ENCODE results near the gene CNOT2. TPM values are rescaled to one million over a fixed set of nuclear protein-coding genes. Genes with fewer than 3 reads are reported as not detected.

Gene CNOT2
- total RNA-seq, 3 donors from 2014 or later (not counting 1 experiment from before 2014, with no cell fraction given) = 160 to 178 (median 173) TPM

DNA sequence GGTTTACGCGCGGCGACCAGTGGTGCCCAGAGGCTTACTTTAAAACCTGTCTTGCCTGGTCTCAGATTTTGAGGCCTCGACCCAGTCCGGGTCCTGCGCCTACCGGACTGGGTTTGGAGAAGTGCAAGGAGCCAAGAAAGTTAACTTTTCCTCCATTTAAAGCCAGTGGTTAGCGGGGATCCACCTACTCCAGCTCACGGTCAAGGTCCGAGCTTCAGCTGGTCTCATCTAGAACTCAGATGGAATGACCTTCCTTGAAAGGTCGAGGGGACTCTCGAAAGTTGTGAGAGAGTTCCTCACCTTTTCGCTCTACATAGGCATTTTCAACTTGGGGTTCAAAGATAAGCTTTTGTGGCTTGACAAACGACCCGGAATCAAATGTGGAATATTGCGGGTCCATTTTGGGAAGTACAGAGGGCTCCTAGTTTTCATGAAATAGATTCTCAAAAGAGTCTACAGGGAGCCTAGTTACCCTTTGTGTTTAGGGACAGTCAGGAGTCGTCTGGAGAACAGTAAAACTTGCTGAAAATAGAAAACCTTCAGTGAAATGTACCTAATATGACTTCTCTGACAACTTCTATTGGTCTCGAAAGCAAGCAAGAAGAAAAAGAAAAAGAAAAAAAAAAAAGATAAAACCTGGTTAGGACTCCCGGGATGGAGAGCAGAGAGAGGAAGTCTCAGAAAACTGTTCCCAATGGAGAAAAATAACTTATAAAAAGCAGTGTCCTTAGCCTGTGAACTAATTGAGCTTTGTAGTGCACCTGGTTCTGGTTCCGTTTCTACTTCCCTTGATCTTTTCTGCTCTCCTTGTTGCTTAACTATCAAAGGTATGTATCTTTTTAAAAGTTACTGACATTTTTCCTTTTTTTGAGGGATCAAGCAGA lies 124.3 kb downstream of the CNOT2 start:
- 14% methylated on average over 21 of the region's 21 CpGs for WGBS (ENCODE audit: insufficient coverage)
- Mint-ChIP-seq H3K4me3 (peak overlapping the region; percentile 90), H3K36me3 (no peaks in the 10 kb centered on the region), H3K4me1 (peaks cover 10 to 20% of the 10 kb centered on the region in 2 donors), H3K9me3 (no peaks in the 10 kb centered on the region), H3K27me3 (ENCODE audit: low read depth in 2 of 2) (peaks cover 22 to 34% of the 10 kb centered on the region in 2 donors), H3K27ac (peak overlapping the region in 1 of 2 donors; percentile 84)
- intact Hi-C loops (cut with micrococcal nuclease) = loop anchor here (5.0 kb wide), 1 partner anchor 315 kb away; no protein-coding TSS in a partner anchor
- TF ChIP-seq, protein P1, sequence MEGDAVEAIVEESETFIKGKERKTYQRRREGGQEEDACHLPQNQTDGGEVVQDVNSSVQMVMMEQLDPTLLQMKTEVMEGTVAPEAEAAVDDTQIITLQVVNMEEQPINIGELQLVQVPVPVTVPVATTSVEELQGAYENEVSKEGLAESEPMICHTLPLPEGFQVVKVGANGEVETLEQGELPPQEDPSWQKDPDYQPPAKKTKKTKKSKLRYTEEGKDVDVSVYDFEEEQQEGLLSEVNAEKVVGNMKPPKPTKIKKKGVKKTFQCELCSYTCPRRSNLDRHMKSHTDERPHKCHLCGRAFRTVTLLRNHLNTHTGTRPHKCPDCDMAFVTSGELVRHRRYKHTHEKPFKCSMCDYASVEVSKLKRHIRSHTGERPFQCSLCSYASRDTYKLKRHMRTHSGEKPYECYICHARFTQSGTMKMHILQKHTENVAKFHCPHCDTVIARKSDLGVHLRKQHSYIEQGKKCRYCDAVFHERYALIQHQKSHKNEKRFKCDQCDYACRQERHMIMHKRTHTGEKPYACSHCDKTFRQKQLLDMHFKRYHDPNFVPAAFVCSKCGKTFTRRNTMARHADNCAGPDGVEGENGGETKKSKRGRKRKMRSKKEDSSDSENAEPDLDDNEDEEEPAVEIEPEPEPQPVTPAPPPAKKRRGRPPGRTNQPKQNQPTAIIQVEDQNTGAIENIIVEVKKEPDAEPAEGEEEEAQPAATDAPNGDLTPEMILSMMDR (IDR thresholded peaks at IDR 0.05) = no peak
- H3K27ac ChIP-seq (ENCODE audit: low read length) = no peak overlapping the region
- ATAC-seq (no peak), DNase-seq (no peak)
- H3K9me3 ChIP-seq (ENCODE audit: control insufficient read depth, insufficient read depth, low read length) = no peaks in the 10 kb centered on the region
- H3K4me1 ChIP-seq (ENCODE audit: control insufficient read depth, insufficient read depth, low read length) = peaks cover 14% of the 10 kb centered on the region
- no peaks in the 10 kb centered on the region for H3K36me3 ChIP-seq (ENCODE audit: control insufficient read depth, insufficient read depth, low read length)
- peaks cover 18% of the 10 kb centered on the region for H3K27me3 ChIP-seq (ENCODE audit: control insufficient read depth, insufficient read depth, low read length)
- H3K4me3 ChIP-seq (ENCODE audit: low read length) = peak overlapping the region; percentile 82

DNA sequence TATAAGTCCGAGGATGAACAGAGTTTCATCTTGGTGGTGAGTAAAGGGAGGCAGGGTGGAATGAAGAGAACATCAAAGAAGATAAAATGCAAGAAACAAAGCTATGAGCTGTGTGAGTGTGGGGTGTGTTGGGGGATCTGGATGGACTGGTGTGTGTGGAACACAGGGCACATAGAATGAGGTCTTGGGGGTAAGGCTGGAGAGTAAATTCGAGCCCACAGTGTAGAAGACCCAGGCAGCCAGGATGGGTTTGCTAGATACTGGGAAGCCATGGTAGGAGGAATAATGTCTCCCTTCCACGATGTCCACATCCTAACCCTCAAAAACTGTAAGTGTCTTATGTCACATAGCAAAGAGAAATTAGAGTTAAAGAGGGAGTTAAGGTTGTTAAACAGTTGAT lies 129.6 kb downstream of the CNOT2 start:
- no peaks in the 10 kb centered on the region for H3K36me3 ChIP-seq (ENCODE audit: control insufficient read depth, insufficient read depth, low read length)
- H3K27me3 ChIP-seq (ENCODE audit: control insufficient read depth, insufficient read depth, low read length) = no peaks in the 10 kb centered on the region
- H3K4me3 Mint-ChIP-seq = no peak overlapping the region
- DNase-seq (no peak), ATAC-seq (no peak)
- intact Hi-C loops (cut with micrococcal nuclease) = no loop called here
- H3K27ac ChIP-seq (ENCODE audit: low read length) = no peak overlapping the region
- TF ChIP-seq, protein P1 (IDR thresholded peaks at IDR 0.05) = no peak
- H3K27me3 Mint-ChIP-seq (ENCODE audit: low read depth in 2 of 2) = peaks cover 15 to 22% of the 10 kb centered on the region in 2 donors
- H3K4me1 ChIP-seq (ENCODE audit: control insufficient read depth, insufficient read depth, low read length) = no peaks in the 10 kb centered on the region
- 90% methylated on average over 2 of the region's 3 CpGs for WGBS (ENCODE audit: insufficient coverage)
- H3K4me3 ChIP-seq (ENCODE audit: low read length) = no peak overlapping the region
- H3K9me3 Mint-ChIP-seq = no peaks in the 10 kb centered on the region
- H3K9me3 ChIP-seq (ENCODE audit: control insufficient read depth, insufficient read depth, low read length) = no peaks in the 10 kb centered on the region
- no peak overlapping the region for H3K27ac Mint-ChIP-seq
- H3K4me1 Mint-ChIP-seq = no peaks in the 10 kb centered on the region
- no peaks in the 10 kb centered on the region for H3K36me3 Mint-ChIP-seq

DNA sequence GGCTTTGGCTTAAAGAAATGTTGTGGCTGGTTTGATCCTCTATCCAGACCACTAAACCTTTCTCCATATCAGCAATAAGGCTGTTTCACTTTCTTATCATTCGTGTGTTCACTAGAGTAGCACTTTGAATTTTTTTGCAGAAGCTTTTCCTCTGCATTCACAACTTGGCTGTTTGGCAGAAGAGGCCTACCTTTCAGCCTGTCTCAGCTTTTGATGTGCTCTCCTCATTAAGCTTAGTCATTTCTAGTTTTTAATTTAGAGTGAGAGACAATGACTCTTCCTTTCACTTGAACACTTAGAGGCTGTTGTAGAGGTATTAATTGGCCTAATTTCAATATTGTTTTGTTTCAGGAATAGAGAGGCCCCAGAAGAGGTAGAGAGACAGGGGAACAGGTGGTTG lies 136.6 kb downstream of the CNOT2 start:
- Mint-ChIP-seq H3K9me3 (no peaks in the 10 kb centered on the region), H3K27ac (no peak overlapping the region), H3K4me3 (no peak overlapping the region), H3K27me3 (ENCODE audit: low read depth in 2 of 2) (no peaks in the 10 kb centered on the region), H3K4me1 (no peaks in the 10 kb centered on the region), H3K36me3 (no peaks in the 10 kb centered on the region)
- TF ChIP-seq, protein P1 (IDR thresholded peaks at IDR 0.05) = no peak
- Histone ChIP-seq H3K9me3 (ENCODE audit: control insufficient read depth, insufficient read depth, low read length) (no peaks in the 10 kb centered on the region), H3K36me3 (ENCODE audit: control insufficient read depth, insufficient read depth, low read length) (no peaks in the 10 kb centered on the region), H3K27ac (ENCODE audit: low read length) (no peak overlapping the region), H3K4me3 (ENCODE audit: low read length) (no peak overlapping the region), H3K27me3 (ENCODE audit: control insufficient read depth, insufficient read depth, low read length) (no peaks in the 10 kb centered on the region), H3K4me1 (ENCODE audit: control insufficient read depth, insufficient read depth, low read length) (no peaks in the 10 kb centered on the region)
- intact Hi-C loops (cut with micrococcal nuclease) = no loop called here
- ATAC-seq (no peak), DNase-seq (no peak)
- WGBS (ENCODE audit: insufficient coverage) = 44% methylated on average over 1 of the region's 1 CpG
